ENCODE data around the gene ASAP2.

The ASAP2 gene

DNA sequence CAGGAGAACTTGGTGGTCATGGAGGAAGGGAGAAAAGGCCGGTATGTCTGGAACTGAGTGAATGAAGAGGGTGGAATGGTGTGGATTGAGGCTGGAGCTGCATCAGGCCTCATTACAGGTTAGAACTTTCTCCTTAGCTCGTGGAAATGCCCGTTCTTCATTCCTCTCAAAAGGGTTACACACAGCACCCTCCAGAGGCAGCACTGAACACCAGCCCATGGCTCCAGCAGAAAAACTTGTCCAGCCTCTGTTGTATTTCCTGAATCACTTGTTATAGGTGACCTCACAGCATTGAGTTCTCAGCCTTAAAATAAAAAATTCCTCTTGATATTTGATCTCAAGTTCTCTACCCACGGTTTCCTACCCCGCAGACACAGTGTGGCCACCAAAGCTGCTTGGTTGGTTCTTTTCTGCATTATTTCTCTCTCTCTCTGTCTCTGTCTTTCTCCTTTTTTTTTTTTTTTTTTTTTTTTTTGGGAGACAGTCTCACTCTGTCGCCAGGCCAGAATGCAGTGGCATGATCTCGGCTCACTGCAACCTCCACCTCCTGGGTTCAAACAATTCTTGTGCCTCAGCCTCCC is 127.1 kb downstream of the ASAP2 start:
- Histone ChIP-seq H3K14ac (ENCODE audit: low read length) (no peak overlapping the region), H3K27ac (replicated peaks; ENCODE audit: low read length) (no peak overlapping the region), H4K91ac (ENCODE audit: low read depth, low read length, poor library complexity) (no peak overlapping the region), H3K79me1 (ENCODE audit: low read depth, low read length) (no peaks in the 10 kb centered on the region), H3K4ac (ENCODE audit: low read length) (no peak overlapping the region), H2AK5ac (ENCODE audit: low read depth, low read length) (no peak overlapping the region), H3K4me2 (ENCODE audit: insufficient read depth, low read length, poor library complexity, severe bottlenecking) (no peak overlapping the region), H3K18ac (ENCODE audit: low read length) (no peak overlapping the region), H3K27me3 (ENCODE audit: control insufficient read depth in 3 of 3, insufficient read depth in 3 of 3, low read depth in 1 of 3, low read length in 3 of 3) (no peaks in the 10 kb centered on the region), H3K4me1 (ENCODE audit: control insufficient read depth in 2 of 2, insufficient read depth in 1 of 2, low read depth in 1 of 2, low read length in 2 of 2) (peaks cover 0 to 2% of the 10 kb centered on the region in 2 donors), H3K9ac (ENCODE audit: low read depth, low read length, poor library complexity) (no peak overlapping the region), H2BK5ac (ENCODE audit: low read length) (no peak overlapping the region), H2BK15ac (ENCODE audit: low read length) (no peak overlapping the region), H2AFZ (ENCODE audit: low read length) (no peak overlapping the region), H3K23ac (ENCODE audit: low read depth, low read length, poor library complexity) (no peak overlapping the region), H4K8ac (ENCODE audit: low read depth, low read length) (no peak overlapping the region), H3K9me3 (replicated peaks in 1 of 2; ENCODE audit: control insufficient read depth in 2 of 2, insufficient read depth in 1 of 2, low read depth in 1 of 2, low read length in 2 of 2) (no peaks in the 10 kb centered on the region), H3K36me3 (replicated peaks in 1 of 2; ENCODE audit: control insufficient read depth in 2 of 2, insufficient read depth in 2 of 2, low read length in 2 of 2) (peaks cover 16 to 94% of the 10 kb centered on the region in 2 donors), H3K4me3 (ENCODE audit: low read length in 2 of 2) (no peak overlapping the region), H2BK120ac (ENCODE audit: low read depth, low read length) (no peak overlapping the region), H2BK12ac (ENCODE audit: low read length) (no peak overlapping the region)
- peak; percentile 17 for DNase-seq (ENCODE audit: low spot score)
- WGBS, 2 donors (ENCODE audit: extremely low coverage in 2 of 2, insufficient read length in 2 of 2, insufficient replicate concordance in 1 of 2): no CpG with 5 or more reads among the region's 7 CpGs

DNA sequence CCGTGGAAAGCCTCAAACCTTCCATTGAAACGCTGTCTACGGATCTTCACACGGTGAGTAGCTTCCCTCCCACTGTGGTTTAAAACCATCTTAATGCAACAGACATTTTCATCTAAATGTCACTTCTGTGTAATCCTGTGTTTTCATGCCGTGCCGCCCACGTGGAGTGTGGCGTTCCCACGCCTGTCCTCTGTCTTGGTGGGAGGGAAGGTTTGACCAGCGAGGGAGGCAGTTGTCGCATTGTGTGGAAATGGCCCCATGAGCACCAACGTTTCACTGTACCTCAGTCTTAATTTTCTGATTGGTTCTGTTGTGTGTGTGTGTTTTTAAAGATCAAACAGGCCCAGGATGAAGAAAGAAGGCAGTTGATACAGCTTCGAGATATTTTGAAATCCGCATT is 128.1 kb downstream of the ASAP2 start:
- Histone ChIP-seq H2BK5ac (ENCODE audit: low read length) (no peak overlapping the region), H2BK15ac (ENCODE audit: low read length) (no peak overlapping the region), H3K4me1 (ENCODE audit: control insufficient read depth in 2 of 2, insufficient read depth in 1 of 2, low read depth in 1 of 2, low read length in 2 of 2) (peaks cover 0 to 2% of the 10 kb centered on the region in 2 donors), H2AK5ac (ENCODE audit: low read depth, low read length) (no peak overlapping the region), H3K4me2 (ENCODE audit: insufficient read depth, low read length, poor library complexity, severe bottlenecking) (no peak overlapping the region), H3K9me3 (replicated peaks in 1 of 2; ENCODE audit: control insufficient read depth in 2 of 2, insufficient read depth in 1 of 2, low read depth in 1 of 2, low read length in 2 of 2) (no peaks in the 10 kb centered on the region), H2AFZ (ENCODE audit: low read length) (no peak overlapping the region), H2BK12ac (ENCODE audit: low read length) (no peak overlapping the region), H3K18ac (ENCODE audit: low read length) (no peak overlapping the region), H3K79me1 (ENCODE audit: low read depth, low read length) (no peaks in the 10 kb centered on the region), H4K8ac (ENCODE audit: low read depth, low read length) (no peak overlapping the region), H3K27ac (replicated peaks; ENCODE audit: low read length) (no peak overlapping the region), H3K27me3 (ENCODE audit: control insufficient read depth in 3 of 3, insufficient read depth in 3 of 3, low read depth in 1 of 3, low read length in 3 of 3) (no peaks in the 10 kb centered on the region), H3K36me3 (replicated peaks in 1 of 2; ENCODE audit: control insufficient read depth in 2 of 2, insufficient read depth in 2 of 2, low read length in 2 of 2) (peaks cover 11 to 94% of the 10 kb centered on the region in 2 donors), H3K4me3 (ENCODE audit: low read length in 2 of 2) (no peak overlapping the region), H2BK120ac (ENCODE audit: low read depth, low read length) (no peak overlapping the region), H3K4ac (ENCODE audit: low read length) (no peak overlapping the region), H3K9ac (ENCODE audit: low read depth, low read length, poor library complexity) (no peak overlapping the region), H4K91ac (ENCODE audit: low read depth, low read length, poor library complexity) (no peak overlapping the region), H3K23ac (ENCODE audit: low read depth, low read length, poor library complexity) (no peak overlapping the region), H3K14ac (ENCODE audit: low read length) (no peak overlapping the region)
- no CpG with 5 or more reads among the region's 14 CpGs for WGBS, 2 donors (ENCODE audit: extremely low coverage in 2 of 2, insufficient read length in 2 of 2, insufficient replicate concordance in 1 of 2)
- DNase-seq (ENCODE audit: low spot score): no peak

DNA sequence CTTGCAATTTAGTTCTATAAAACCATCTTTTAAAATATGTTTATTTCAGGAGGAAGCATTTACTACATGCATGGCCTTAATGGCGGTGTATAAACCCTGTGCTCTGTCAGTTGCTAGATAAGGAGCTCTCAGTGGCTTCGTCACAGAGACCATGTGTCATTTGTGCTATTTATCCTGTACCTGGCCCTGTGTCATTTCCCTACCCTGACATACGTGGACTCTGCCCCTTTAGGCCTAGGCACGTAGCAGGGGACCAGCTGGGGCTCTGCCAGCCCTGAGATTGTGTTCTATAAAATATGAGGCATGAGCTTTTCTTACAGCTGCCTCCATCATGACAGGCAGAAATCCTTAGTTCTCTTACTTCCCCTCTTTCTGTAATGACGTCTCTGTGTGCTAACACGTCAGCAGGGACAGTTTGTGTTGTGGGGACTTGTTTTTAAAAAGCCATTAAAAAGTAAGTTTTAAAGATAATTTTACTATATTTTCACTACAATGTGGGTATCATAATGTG is 128.8 kb downstream of the ASAP2 start:
- Histone ChIP-seq H3K36me3 (replicated peaks in 1 of 2; ENCODE audit: control insufficient read depth in 2 of 2, insufficient read depth in 2 of 2, low read length in 2 of 2) (peaks cover 10 to 93% of the 10 kb centered on the region in 2 donors), H2BK5ac (ENCODE audit: low read length) (no peak overlapping the region), H3K4me3 (ENCODE audit: low read length in 2 of 2) (no peak overlapping the region), H3K18ac (ENCODE audit: low read length) (no peak overlapping the region), H3K4me1 (ENCODE audit: control insufficient read depth in 2 of 2, insufficient read depth in 1 of 2, low read depth in 1 of 2, low read length in 2 of 2) (peaks cover 0 to 2% of the 10 kb centered on the region in 2 donors), H3K4ac (ENCODE audit: low read length) (no peak overlapping the region), H4K91ac (ENCODE audit: low read depth, low read length, poor library complexity) (no peak overlapping the region), H3K27ac (replicated peaks; ENCODE audit: low read length) (no peak overlapping the region), H3K14ac (ENCODE audit: low read length) (no peak overlapping the region), H3K79me1 (ENCODE audit: low read depth, low read length) (no peaks in the 10 kb centered on the region), H3K9ac (ENCODE audit: low read depth, low read length, poor library complexity) (no peak overlapping the region), H2BK15ac (ENCODE audit: low read length) (no peak overlapping the region), H3K9me3 (replicated peaks in 1 of 2; ENCODE audit: control insufficient read depth in 2 of 2, insufficient read depth in 1 of 2, low read depth in 1 of 2, low read length in 2 of 2) (no peaks in the 10 kb centered on the region), H2AFZ (ENCODE audit: low read length) (no peak overlapping the region), H2BK12ac (ENCODE audit: low read length) (no peak overlapping the region), H2BK120ac (ENCODE audit: low read depth, low read length) (no peak overlapping the region), H4K8ac (ENCODE audit: low read depth, low read length) (no peak overlapping the region), H3K4me2 (ENCODE audit: insufficient read depth, low read length, poor library complexity, severe bottlenecking) (no peak overlapping the region), H2AK5ac (ENCODE audit: low read depth, low read length) (no peak overlapping the region), H3K27me3 (ENCODE audit: control insufficient read depth in 3 of 3, insufficient read depth in 3 of 3, low read depth in 1 of 3, low read length in 3 of 3) (no peaks in the 10 kb centered on the region), H3K23ac (ENCODE audit: low read depth, low read length, poor library complexity) (no peak overlapping the region)
- WGBS, 2 donors (ENCODE audit: extremely low coverage in 2 of 2, insufficient read length in 2 of 2, insufficient replicate concordance in 1 of 2): no CpG with 5 or more reads among the region's 6 CpGs
- no peak for DNase-seq (ENCODE audit: low spot score)

DNA sequence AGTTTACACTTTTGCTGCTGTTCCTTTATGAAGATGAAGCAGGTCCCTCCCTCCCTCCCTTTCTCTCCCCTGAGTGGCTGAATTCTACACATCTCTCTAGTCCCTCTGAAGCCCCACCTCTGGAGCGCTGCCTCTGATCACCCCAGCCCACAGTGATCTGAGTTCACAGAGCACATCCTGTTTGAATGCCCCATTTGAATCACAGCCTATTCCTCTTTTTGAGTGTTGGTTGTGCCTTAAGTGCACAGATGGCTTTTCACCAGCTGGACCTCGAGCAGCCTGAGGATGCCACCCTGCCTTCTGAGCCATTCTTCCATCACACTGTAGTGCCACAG is 129.6 kb downstream of the ASAP2 start:
- Histone ChIP-seq H2AFZ (ENCODE audit: low read length) (no peak overlapping the region), H3K4me1 (ENCODE audit: control insufficient read depth in 2 of 2, insufficient read depth in 1 of 2, low read depth in 1 of 2, low read length in 2 of 2) (peaks cover 0 to 2% of the 10 kb centered on the region in 2 donors), H2BK12ac (ENCODE audit: low read length) (no peak overlapping the region), H4K91ac (ENCODE audit: low read depth, low read length, poor library complexity) (no peak overlapping the region), H3K14ac (ENCODE audit: low read length) (no peak overlapping the region), H2BK15ac (ENCODE audit: low read length) (no peak overlapping the region), H3K27me3 (ENCODE audit: control insufficient read depth in 3 of 3, insufficient read depth in 3 of 3, low read depth in 1 of 3, low read length in 3 of 3) (no peaks in the 10 kb centered on the region), H3K4me3 (ENCODE audit: low read length in 2 of 2) (no peak overlapping the region), H3K9ac (ENCODE audit: low read depth, low read length, poor library complexity) (no peak overlapping the region), H3K27ac (replicated peaks; ENCODE audit: low read length) (no peak overlapping the region), H4K8ac (ENCODE audit: low read depth, low read length) (no peak overlapping the region), H2BK5ac (ENCODE audit: low read length) (no peak overlapping the region), H3K36me3 (replicated peaks in 1 of 2; ENCODE audit: control insufficient read depth in 2 of 2, insufficient read depth in 2 of 2, low read length in 2 of 2) (peaks cover 10 to 93% of the 10 kb centered on the region in 2 donors), H3K79me1 (ENCODE audit: low read depth, low read length) (no peaks in the 10 kb centered on the region), H3K4me2 (ENCODE audit: insufficient read depth, low read length, poor library complexity, severe bottlenecking) (no peak overlapping the region), H2BK120ac (ENCODE audit: low read depth, low read length) (no peak overlapping the region), H2AK5ac (ENCODE audit: low read depth, low read length) (no peak overlapping the region), H3K4ac (ENCODE audit: low read length) (no peak overlapping the region), H3K23ac (ENCODE audit: low read depth, low read length, poor library complexity) (no peak overlapping the region), H3K9me3 (replicated peaks in 1 of 2; ENCODE audit: control insufficient read depth in 2 of 2, insufficient read depth in 1 of 2, low read depth in 1 of 2, low read length in 2 of 2) (no peaks in the 10 kb centered on the region), H3K18ac (ENCODE audit: low read length) (no peak overlapping the region)
- WGBS, 2 donors (ENCODE audit: extremely low coverage in 2 of 2, insufficient read length in 2 of 2, insufficient replicate concordance in 1 of 2): no CpG with 5 or more reads among the region's 2 CpGs
- no peak for DNase-seq (ENCODE audit: low spot score)
